ENCODE results near the gene TCF19. TPM values are rescaled to one million over a fixed set of nuclear protein-coding genes. Genes with fewer than 3 reads are reported as not detected.

The TCF19 gene
- polyA plus RNA-seq, 3 donors, result 1.4 to 3.9 (median 2.4) TPM

- 53 to 72% (median 56%) methylated on average over 12 of the region's 12 CpGs for WGBS, 3 donors
- H3K27ac ChIP-seq (ENCODE audit: low read depth, low read length), result no peak overlapping the region
Measured at GRCh38 chr6:31125586-31126363, 32.6 kb upstream of the TCF19 start.

GRCh38 chr6:31126396-31127175 lies 31.8 kb upstream of the TCF19 start:
- no peak overlapping the region for H3K27ac ChIP-seq (ENCODE audit: low read depth, low read length)
- 57 to 74% (median 63%) methylated on average over 15 to 16 of the region's 16 CpGs for WGBS, 3 donors

- no peak overlapping the region for H3K27ac ChIP-seq (ENCODE audit: low read depth, low read length)
- WGBS, 3 donors, result 4 to 12% (median 8%) methylated on average over 8 of the region's 8 CpGs
Measured at GRCh38 chr6:31128093-31128676, 30.2 kb upstream of the TCF19 start.

GRCh38 chr6:31129130-31129529 lies 29.3 kb upstream of the TCF19 start:
- no peak overlapping the region for H3K27ac ChIP-seq (ENCODE audit: low read depth, low read length)
- 33 to 72% (median 70%) methylated on average over 4 of the region's 4 CpGs for WGBS, 3 donors

- H3K27ac ChIP-seq (ENCODE audit: low read depth, low read length), result no peak overlapping the region
- 91 to 96% (median 95%) methylated on average over 3 of the region's 3 CpGs for WGBS, 3 donors
Measured at GRCh38 chr6:31130751-31131150, 27.6 kb upstream of the TCF19 start.

- no peak overlapping the region for H3K27ac ChIP-seq (ENCODE audit: low read depth, low read length)
- 74 to 88% (median 82%) methylated on average over 3 of the region's 3 CpGs for WGBS, 3 donors
Measured at GRCh38 chr6:31131595-31131994, 26.8 kb upstream of the TCF19 start.

- 69 to 82% (median 75%) methylated on average over 6 of the region's 6 CpGs for whole genome bisulfite sequencing, 3 donors
- no peak overlapping the region for H3K27ac ChIP-seq (ENCODE audit: low read depth, low read length)
Measured at GRCh38 chr6:31132806-31133205, 25.6 kb upstream of the TCF19 start.

- WGBS, 3 donors, result 86 to 96% (median 90%) methylated on average over 10 of the region's 10 CpGs
- H3K27ac ChIP-seq (ENCODE audit: low read depth, low read length), result no peak overlapping the region
Measured at GRCh38 chr6:31135710-31136109, 22.7 kb upstream of the TCF19 start.

- 90 to 94% (median 93%) methylated on average over 4 of the region's 4 CpGs for WGBS, 3 donors
Measured at GRCh38 chr6:31138982-31139381, 19.4 kb upstream of the TCF19 start, which contains the start of gene PSORS1C2. PSORS1C2 (minus strand) TSS chr6:31139066; CDS start chr6:31139026, 40 bp downstream.

GRCh38 chr6:31139599-31139998 lies 18.8 kb upstream of the TCF19 start:
- WGBS, 3 donors, result 37 to 47% (median 40%) methylated on average over 4 of the region's 4 CpGs
- no peak overlapping the region for H3K27ac ChIP-seq (ENCODE audit: low read depth, low read length)

More at GRCh38 chr6:31138982-31139381, 19.4 kb upstream of the TCF19 start, which contains the start of gene PSORS1C2:
- H3K27ac ChIP-seq (ENCODE audit: low read depth, low read length), result no peak within 1 kb of the TSS

- 82 to 86% (median 86%) methylated on average over 15 of the region's 15 CpGs for WGBS, 3 donors
- H3K27ac ChIP-seq (ENCODE audit: low read depth, low read length), result no peak overlapping the region
Measured at GRCh38 chr6:31140643-31141042, 17.7 kb upstream of the TCF19 start.

- H3K27ac ChIP-seq (ENCODE audit: low read depth, low read length), result no peak overlapping the region
- WGBS, 3 donors, result 57 to 63% (median 58%) methylated on average over 2 of the region's 2 CpGs
Measured at GRCh38 chr6:31142361-31142761, 16.0 kb upstream of the TCF19 start.

- 43 to 66% (median 59%) methylated on average over 11 of the region's 11 CpGs for WGBS, 3 donors
- no peak overlapping the region for H3K27ac ChIP-seq (ENCODE audit: low read depth, low read length)
Measured at GRCh38 chr6:31143148-31143547, 15.2 kb upstream of the TCF19 start.

- 84 to 90% (median 85%) methylated on average over 18 of the region's 18 CpGs for WGBS, 3 donors
- no peak overlapping the region for H3K27ac ChIP-seq (ENCODE audit: low read depth, low read length)
Measured at GRCh38 chr6:31144296-31144969, 14.0 kb upstream of the TCF19 start.

- 76 to 83% (median 78%) methylated on average over 11 of the region's 11 CpGs for WGBS, 3 donors
- H3K27ac ChIP-seq (ENCODE audit: low read depth, low read length), result no peak overlapping the region
Measured at GRCh38 chr6:31144970-31145340, 13.4 kb upstream of the TCF19 start.

- 95 to 97% (median 95%) methylated on average over 10 of the region's 10 CpGs for WGBS, 3 donors
Measured at GRCh38 chr6:31145386-31145785, 13.0 kb upstream of the TCF19 start.

GRCh38 chr6:31149827-31150447 lies 8.5 kb upstream of the TCF19 start:
- WGBS, 3 donors, result 86 to 95% (median 88%) methylated on average over 6 of the region's 6 CpGs
- no peak overlapping the region for H3K27ac ChIP-seq (ENCODE audit: low read depth, low read length)

More at GRCh38 chr6:31145386-31145785, 13.0 kb upstream of the TCF19 start:
- H3K27ac ChIP-seq (ENCODE audit: low read depth, low read length), result no peak overlapping the region

- no peak overlapping the region for H3K27ac ChIP-seq (ENCODE audit: low read depth, low read length)
- 85 to 95% (median 92%) methylated on average over 7 of the region's 7 CpGs for WGBS, 3 donors
Measured at GRCh38 chr6:31152781-31153180, 5.6 kb upstream of the TCF19 start.

All from adipose tissue (tissue), 3 donors.